ENCODE results near the gene ZXDC. TPM values are rescaled to one million over a fixed set of nuclear protein-coding genes. Genes with fewer than 3 reads are reported as not detected.

The ZXDC gene
- polyA plus RNA-seq, 1 experiment = 9.5 TPM

DNA sequence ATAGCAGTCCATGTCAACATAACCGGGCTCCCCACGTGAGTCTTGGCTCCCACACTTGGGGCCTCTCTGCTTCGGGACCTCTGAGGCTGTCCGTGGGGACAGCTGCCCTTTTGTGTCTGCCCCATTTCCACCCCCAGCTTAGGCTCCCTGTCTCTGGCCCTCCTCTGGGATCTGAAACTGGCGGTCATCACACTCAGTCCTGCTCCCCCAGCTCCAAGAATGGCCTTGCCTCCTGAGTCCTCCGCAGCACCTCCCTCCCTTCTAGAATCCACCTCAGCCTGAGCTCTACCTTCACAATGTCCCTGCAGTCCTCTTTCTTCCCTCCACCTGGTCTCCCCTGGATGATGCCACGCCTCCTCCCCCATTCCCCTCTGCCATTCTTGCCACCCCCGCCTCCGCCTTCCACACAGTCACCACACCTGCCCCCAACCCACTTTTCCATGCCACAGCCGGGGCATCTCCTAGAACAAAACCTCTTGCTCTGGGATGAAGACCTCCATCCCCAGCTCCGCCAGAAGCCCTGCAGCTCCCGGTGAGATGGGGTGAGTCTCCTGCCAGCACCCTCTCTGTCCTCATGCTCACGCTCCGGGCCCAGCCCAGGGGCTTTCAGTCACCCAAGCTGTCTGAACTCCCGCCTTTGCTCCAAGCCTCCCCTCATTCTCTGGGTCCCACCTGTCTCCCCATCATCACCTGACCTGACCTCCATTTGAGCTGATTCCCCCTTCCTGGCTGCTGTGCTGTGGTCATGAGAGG lies 7.0 kb upstream of the ZXDC start:
- no peak overlapping the region for H3K4me3 ChIP-seq (ENCODE audit: low read depth, low read length)
- CTCF ChIA-PET = interaction anchor here (0.8 kb wide), 1 partner anchor 94 kb away, joined by 4 read pairs; no protein-coding TSS in a partner anchor
- TF ChIP-seq, protein P1, sequence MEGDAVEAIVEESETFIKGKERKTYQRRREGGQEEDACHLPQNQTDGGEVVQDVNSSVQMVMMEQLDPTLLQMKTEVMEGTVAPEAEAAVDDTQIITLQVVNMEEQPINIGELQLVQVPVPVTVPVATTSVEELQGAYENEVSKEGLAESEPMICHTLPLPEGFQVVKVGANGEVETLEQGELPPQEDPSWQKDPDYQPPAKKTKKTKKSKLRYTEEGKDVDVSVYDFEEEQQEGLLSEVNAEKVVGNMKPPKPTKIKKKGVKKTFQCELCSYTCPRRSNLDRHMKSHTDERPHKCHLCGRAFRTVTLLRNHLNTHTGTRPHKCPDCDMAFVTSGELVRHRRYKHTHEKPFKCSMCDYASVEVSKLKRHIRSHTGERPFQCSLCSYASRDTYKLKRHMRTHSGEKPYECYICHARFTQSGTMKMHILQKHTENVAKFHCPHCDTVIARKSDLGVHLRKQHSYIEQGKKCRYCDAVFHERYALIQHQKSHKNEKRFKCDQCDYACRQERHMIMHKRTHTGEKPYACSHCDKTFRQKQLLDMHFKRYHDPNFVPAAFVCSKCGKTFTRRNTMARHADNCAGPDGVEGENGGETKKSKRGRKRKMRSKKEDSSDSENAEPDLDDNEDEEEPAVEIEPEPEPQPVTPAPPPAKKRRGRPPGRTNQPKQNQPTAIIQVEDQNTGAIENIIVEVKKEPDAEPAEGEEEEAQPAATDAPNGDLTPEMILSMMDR (IDR thresholded peaks at IDR 0.05; ENCODE audit: low read depth, low read length) = no peak
- no peaks in the 10 kb centered on the region for H3K9me3 ChIP-seq (ENCODE audit: control insufficient read depth, insufficient read depth, low read length)
- POLR2A ChIA-PET = no interaction called here
- no peak for DNase-seq (ENCODE audit: low read depth, low spot score)
- peaks cover 16% of the 10 kb centered on the region for H3K27me3 ChIP-seq (ENCODE audit: control insufficient read depth, insufficient read depth, low read length)
- no peak overlapping the region for H3K27ac ChIP-seq (ENCODE audit: low read depth, low read length)

DNA sequence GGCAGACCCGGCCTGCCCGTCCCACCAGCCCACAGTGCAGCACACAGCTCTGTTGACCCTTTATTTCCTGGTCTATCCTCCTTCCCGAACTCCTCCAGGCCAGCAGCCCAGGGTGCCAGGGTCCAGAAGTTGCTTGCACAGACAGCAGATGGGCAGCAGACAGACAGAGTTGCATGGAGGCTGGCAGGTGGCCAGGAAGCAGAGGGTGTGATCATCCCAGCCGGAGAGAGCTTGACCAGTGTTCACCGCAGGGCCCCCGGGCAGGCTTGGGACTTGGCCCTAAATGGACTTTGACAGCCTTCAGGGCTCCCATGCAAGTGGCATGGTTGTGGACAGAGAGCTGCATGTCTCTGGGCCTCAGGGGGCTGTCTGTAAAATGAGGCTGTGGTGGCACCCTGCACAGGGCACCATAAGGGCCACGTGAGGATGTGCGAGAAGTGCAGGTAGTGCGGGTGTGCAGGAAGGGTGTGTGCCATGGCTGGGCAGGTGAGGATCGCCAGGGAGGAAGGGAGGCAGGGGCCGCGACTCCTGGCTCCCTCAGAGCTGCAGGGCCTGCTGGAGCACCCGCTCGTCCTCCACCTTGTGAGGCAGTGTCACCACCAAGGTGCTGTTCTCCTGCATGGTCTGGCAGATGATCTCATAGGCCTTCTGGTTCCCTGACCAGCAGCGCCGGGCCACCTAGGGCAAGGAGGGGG lies 6.3 kb upstream of the ZXDC start:
- Histone ChIP-seq H3K4me3 (ENCODE audit: low read depth, low read length) (no peak overlapping the region), H3K27me3 (ENCODE audit: control insufficient read depth, insufficient read depth, low read length) (peaks cover 16% of the 10 kb centered on the region), H3K27ac (ENCODE audit: low read depth, low read length) (no peak overlapping the region), H3K9me3 (ENCODE audit: control insufficient read depth, insufficient read depth, low read length) (no peaks in the 10 kb centered on the region)
- ChIA-PET CTCF (interaction anchor here (0.8 kb wide), 1 partner anchor 93 kb away, joined by 4 read pairs; no protein-coding TSS in a partner anchor), POLR2A (no interaction called here)
- TF ChIP-seq, protein P1 (IDR thresholded peaks at IDR 0.05; ENCODE audit: low read depth, low read length) = no peak
- no peak for DNase-seq (ENCODE audit: low read depth, low spot score)

DNA sequence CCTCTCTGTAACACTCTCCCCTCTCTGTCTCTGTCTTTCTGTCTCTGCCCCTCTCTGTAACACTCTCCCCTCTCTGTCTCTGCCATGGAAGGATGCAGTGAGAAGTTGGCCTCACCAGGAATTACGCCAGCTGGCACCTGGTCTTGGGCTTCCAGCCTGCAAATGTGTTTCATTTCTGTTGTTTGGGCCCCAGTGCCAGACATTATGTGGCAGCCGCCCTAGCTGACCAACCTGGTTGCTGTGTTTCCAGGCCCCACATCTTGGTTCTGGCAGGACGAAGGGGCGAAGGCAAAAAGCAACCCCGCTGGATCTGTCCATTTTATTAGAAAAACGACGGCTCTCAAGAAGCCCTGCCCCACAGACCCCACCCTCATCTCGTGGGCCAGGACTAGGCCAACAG lies 5.2 kb upstream of the ZXDC start:
- TF ChIP-seq, protein P1 (IDR thresholded peaks at IDR 0.05; ENCODE audit: low read depth, low read length) = no peak
- Histone ChIP-seq H3K4me3 (ENCODE audit: low read depth, low read length) (no peak overlapping the region), H3K27me3 (ENCODE audit: control insufficient read depth, insufficient read depth, low read length) (peaks cover 16% of the 10 kb centered on the region), H3K27ac (ENCODE audit: low read depth, low read length) (no peak overlapping the region), H3K9me3 (ENCODE audit: control insufficient read depth, insufficient read depth, low read length) (no peaks in the 10 kb centered on the region)
- DNase-seq (ENCODE audit: low read depth, low spot score) = no peak
- CTCF ChIA-PET = no interaction called here
- POLR2A ChIA-PET = no interaction called here

DNA sequence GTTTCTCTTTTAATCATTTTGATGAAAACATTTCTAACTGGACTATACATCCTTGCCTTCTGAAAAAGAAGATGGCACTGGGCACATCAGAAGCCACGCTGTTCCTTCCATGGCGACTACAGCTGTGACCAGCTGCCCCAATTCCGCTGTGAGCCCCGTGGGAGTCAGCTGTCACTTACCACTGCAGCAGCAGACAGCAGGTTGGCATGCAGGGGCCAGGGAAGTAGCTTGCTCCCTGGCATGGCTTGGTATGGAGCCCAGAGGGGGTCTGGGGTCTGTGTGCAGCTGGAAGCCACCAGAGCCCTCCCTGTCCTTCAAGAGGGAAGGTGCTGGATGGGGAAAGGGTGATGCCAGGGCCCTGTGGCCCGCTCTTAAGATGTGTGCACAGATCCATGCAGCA lies 4.5 kb upstream of the ZXDC start:
- CTCF ChIA-PET = no interaction called here
- H3K4me3 ChIP-seq (ENCODE audit: low read depth, low read length) = no peak overlapping the region
- peaks cover 16% of the 10 kb centered on the region for H3K27me3 ChIP-seq (ENCODE audit: control insufficient read depth, insufficient read depth, low read length)
- POLR2A ChIA-PET = no interaction called here
- TF ChIP-seq, protein P1 (IDR thresholded peaks at IDR 0.05; ENCODE audit: low read depth, low read length) = no peak
- no peak for DNase-seq (ENCODE audit: low read depth, low spot score)
- H3K9me3 ChIP-seq (ENCODE audit: control insufficient read depth, insufficient read depth, low read length) = no peaks in the 10 kb centered on the region
- H3K27ac ChIP-seq (ENCODE audit: low read depth, low read length) = no peak overlapping the region

DNA sequence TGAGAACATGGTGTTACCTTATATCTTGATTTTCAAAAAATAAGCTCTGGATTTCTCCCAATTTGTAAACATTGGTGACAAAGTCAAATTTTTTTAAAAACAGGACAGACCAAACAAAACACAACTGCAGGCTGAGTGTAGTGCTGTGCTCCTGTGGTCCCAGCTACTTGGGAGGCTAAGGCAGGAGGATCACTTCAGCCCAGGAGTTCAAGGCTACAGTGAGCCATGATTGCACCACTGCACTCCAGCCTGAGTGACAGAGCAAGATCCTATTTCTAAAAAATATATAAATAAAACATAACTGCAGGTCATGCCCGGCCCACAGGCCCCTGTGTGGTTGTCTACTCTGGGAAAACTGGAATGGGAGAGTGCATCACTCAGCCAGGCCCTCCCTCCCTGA lies 4.0 kb upstream of the ZXDC start:
- peaks cover 16% of the 10 kb centered on the region for H3K27me3 ChIP-seq (ENCODE audit: control insufficient read depth, insufficient read depth, low read length)
- no peaks in the 10 kb centered on the region; the same call in 1 of the 2 replicates for H3K9me3 ChIP-seq (ENCODE audit: control insufficient read depth, insufficient read depth, low read length)
- TF ChIP-seq, protein P1 (IDR thresholded peaks at IDR 0.05; ENCODE audit: low read depth, low read length) = no peak
- ChIA-PET POLR2A (no interaction called here), CTCF (no interaction called here)
- DNase-seq (ENCODE audit: low read depth, low spot score) = no peak
- H3K4me3 ChIP-seq (ENCODE audit: low read depth, low read length) = no peak overlapping the region
- no peak overlapping the region for H3K27ac ChIP-seq (ENCODE audit: low read depth, low read length)

Data from AG04450 (cell line).